Smooth muscle cell (in vitro differentiated cells): ENCODE results near the gene PIAS4. TPM values are rescaled to one million over a fixed set of nuclear protein-coding genes. Genes with fewer than 3 reads are reported as not detected.

Experiments
- DNase-seq: peaks from one replicate; lab custom pipeline; 2025; ENCODE audit not compliant: unreplicated experiment; lab: John Stamatoyannopoulos, UW
- H2AFZ ChIP-seq: fragments of 200-600 bp; sonication (generic); 2 replicates; pipeline ENCODE4 v1.6.0; 2016; ENCODE audit warnings: antibody characterized with exemption, low read depth, mild to moderate bottlenecking
- H3F3A ChIP-seq: fragments of 200-600 bp; sonication (generic); 2 replicates; pipeline ENCODE4 v1.6.0; 2017; ENCODE audit warnings: antibody characterized with exemption, low read depth
- H3K27ac ChIP-seq: fragments of 200-600 bp; sonication (generic); 2 replicates; pipeline ENCODE4 v1.5.1; 2016; ENCODE audit warnings: low read depth, mild to moderate bottlenecking
- H3K27me3 ChIP-seq: fragments of 200-600 bp; sonication (generic); 2 replicates; pipeline ENCODE4 v1.6.1; 2016; ENCODE audit warnings: low read depth, mild to moderate bottlenecking
- H3K36me3 ChIP-seq: fragments of 200-600 bp; sonication (generic); 2 replicates; pipeline ENCODE4 v1.5.1; 2016; ENCODE audit warnings: low read depth
- H3K4me1 ChIP-seq: fragments of 200-600 bp; sonication (generic); 2 replicates; pipeline ENCODE4 v1.5.1; 2016; ENCODE audit warnings: low read depth
- H3K4me2 ChIP-seq: fragments of 200-600 bp; sonication (generic); 2 replicates; pipeline ENCODE4 v1.6.0; 2016; ENCODE audit warnings: mild to moderate bottlenecking
- H3K4me3 ChIP-seq: fragments of 200-600 bp; sonication (generic); 2 replicates; pipeline ENCODE4 v1.5.1; 2016; ENCODE audit warnings: mild to moderate bottlenecking
- H3K79me2 ChIP-seq: fragments of 200-600 bp; sonication (generic); 2 replicates; pipeline ENCODE4 v1.6.0; 2016; ENCODE audit warnings: low read depth, mild to moderate bottlenecking
- H3K9ac ChIP-seq: fragments of 200-600 bp; sonication (generic); 2 replicates; pipeline ENCODE4 v1.6.0; 2016; ENCODE audit warnings: low read depth
- H3K9me3 ChIP-seq: fragments of 200-600 bp; sonication (generic); replicated peaks from 2 replicates; pipeline ENCODE4 v1.5.1; 2016; ENCODE audit warnings: low read depth
- H4K20me1 ChIP-seq: fragments of 200-600 bp; sonication (generic); 2 replicates; pipeline ENCODE4 v1.6.0; 2016; ENCODE audit warnings: low read depth
- WGBS: methylation state at CpG from one replicate; pipeline ENCODE4 v1.1.7; 2016; ENCODE audit warnings: low lambda C conversion rate; 5-methylcytosine and 5-hydroxymethylcytosine counted together
- polyA plus RNA-seq: library from polyadenylated mRNA; unstranded; fragments of >200 nt; fragmentation: Nextera tagmentation; extraction: Ambion mirVana; gene quantifications from 2 replicates; pipeline ENCODE4 v1.2.1, GENCODE V29; 2016
- total RNA-seq: library from RNA; depleted of rRNA; stranded (reverse); fragments of >200 nt; gene quantifications from 2 replicates; pipeline ENCODE4 v1.2.3, GENCODE V29; 2014
- TF ChIP-seq, protein P1 (sequence below): fragments of 200-600 bp; sonication (generic); IDR thresholded peaks from 2 replicates; pipeline ENCODE4 v1.5.1; 2017; ENCODE audit warnings: borderline replicate concordance, mild to moderate bottlenecking, antibody characterized with exemption; ENCODE audit not compliant: insufficient read depth, poor library complexity, severe bottlenecking

The PIAS4 gene
- total and polyA plus RNA-seq, 2 experiments from 2014 or later = 8.1 to 17.3 TPM

- Histone ChIP-seq H3K4me3 (peak overlapping the region; percentile 100), H3K4me2 (peak overlapping the region; percentile 99), H3K79me2 (peaks cover 62% of the 10 kb centered on the region), H3F3A (peaks cover 51% of the 10 kb centered on the region), H3K27me3 (no peaks in the 10 kb centered on the region), H3K36me3 (peaks cover 8% of the 10 kb centered on the region), H3K27ac (peak overlapping the region; percentile 98), H3K4me1 (peaks cover 28% of the 10 kb centered on the region), H3K9ac (peak overlapping the region; percentile 99), H3K9me3 (no peaks in the 10 kb centered on the region), H4K20me1 (peaks cover 62% of the 10 kb centered on the region), H2AFZ (no peak overlapping the region)
- TF ChIP-seq, protein P1, sequence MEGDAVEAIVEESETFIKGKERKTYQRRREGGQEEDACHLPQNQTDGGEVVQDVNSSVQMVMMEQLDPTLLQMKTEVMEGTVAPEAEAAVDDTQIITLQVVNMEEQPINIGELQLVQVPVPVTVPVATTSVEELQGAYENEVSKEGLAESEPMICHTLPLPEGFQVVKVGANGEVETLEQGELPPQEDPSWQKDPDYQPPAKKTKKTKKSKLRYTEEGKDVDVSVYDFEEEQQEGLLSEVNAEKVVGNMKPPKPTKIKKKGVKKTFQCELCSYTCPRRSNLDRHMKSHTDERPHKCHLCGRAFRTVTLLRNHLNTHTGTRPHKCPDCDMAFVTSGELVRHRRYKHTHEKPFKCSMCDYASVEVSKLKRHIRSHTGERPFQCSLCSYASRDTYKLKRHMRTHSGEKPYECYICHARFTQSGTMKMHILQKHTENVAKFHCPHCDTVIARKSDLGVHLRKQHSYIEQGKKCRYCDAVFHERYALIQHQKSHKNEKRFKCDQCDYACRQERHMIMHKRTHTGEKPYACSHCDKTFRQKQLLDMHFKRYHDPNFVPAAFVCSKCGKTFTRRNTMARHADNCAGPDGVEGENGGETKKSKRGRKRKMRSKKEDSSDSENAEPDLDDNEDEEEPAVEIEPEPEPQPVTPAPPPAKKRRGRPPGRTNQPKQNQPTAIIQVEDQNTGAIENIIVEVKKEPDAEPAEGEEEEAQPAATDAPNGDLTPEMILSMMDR = no peak
- DNase-seq = no peak
- 22% methylated on average over 30 of the region's 30 CpGs for WGBS
Observed at GRCh38 chr19:3983936-3984583, 23.5 kb upstream of the PIAS4 start.

GRCh38 chr19:3984584-3984907, 23.0 kb upstream of the PIAS4 start:
- under 1% methylated on average over 10 of the region's 10 CpGs for WGBS
- Histone ChIP-seq H3F3A (peaks cover 47% of the 10 kb centered on the region), H3K36me3 (peaks cover 8% of the 10 kb centered on the region), H2AFZ (no peak overlapping the region), H3K4me3 (peak overlapping the region; percentile 100), H3K9ac (peak overlapping the region; percentile 99), H3K27ac (peak overlapping the region; percentile 98), H4K20me1 (peaks cover 57% of the 10 kb centered on the region), H3K79me2 (peaks cover 57% of the 10 kb centered on the region), H3K27me3 (no peaks in the 10 kb centered on the region), H3K4me1 (peaks cover 28% of the 10 kb centered on the region), H3K4me2 (peak overlapping the region; percentile 99), H3K9me3 (no peaks in the 10 kb centered on the region)
- TF ChIP-seq, protein P1 = no peak
- no peak for DNase-seq

GRCh38 chr19:3984908-3985642, 22.5 kb upstream of the PIAS4 start, which contains the start of gene EEF2:
Gene EEF2 (minus strand): TSS chr19:3985463. CDS start chr19:3985380, 83 bp downstream.
- H3K27ac ChIP-seq = peak within 1 kb of the TSS; percentile 98
- H3K9me3 ChIP-seq = no peaks in the 10 kb centered on the region
- H3K4me1 ChIP-seq = peaks cover 28% of the 10 kb centered on the region
- peak; percentile 75 for DNase-seq
- peak within 1 kb of the TSS; percentile 100 for H3K4me3 ChIP-seq
- H3K27me3 ChIP-seq = no peaks in the 10 kb centered on the region
- H2AFZ ChIP-seq = peak within 1 kb of the TSS; percentile 64
- peak within 1 kb of the TSS; percentile 99 for H3K4me2 ChIP-seq
- H3F3A ChIP-seq = peaks cover 42% of the 10 kb centered on the region
- H3K36me3 ChIP-seq = peaks cover 8% of the 10 kb centered on the region
- peak within 1 kb of the TSS; percentile 99 for H3K9ac ChIP-seq
- peaks cover 52% of the 10 kb centered on the region for H3K79me2 ChIP-seq
- H4K20me1 ChIP-seq = peaks cover 52% of the 10 kb centered on the region
- 1% methylated on average over 79 of the region's 80 CpGs for WGBS
- TF ChIP-seq, protein P1 = no peak
